Activated T-helper 2 cell treated with anti-CD3 and anti-CD28 coated beads, Interferon-gamma antibody, Interleukin-2, Interleukin-4, amounts not matched to agents 10 μg/mL and 5 μg/mL and 100 μg/mL, durations not matched to agents 14 hours and 24 hours and 36 hours (primary cell): Measurements from ENCODE around the gene NLRC3. TPM values are rescaled to one million over a fixed set of nuclear protein-coding genes. Genes with fewer than 3 reads are reported as not detected.

Source experiments
- DNase-seq: peaks from one replicate; pipeline ENCODE4 v3.0.0; 2021; ENCODE audit warnings: low spot score
- H3K27ac Mint-ChIP-seq: one replicate; pipeline ENCODE4 v1.8.0; 2021; ENCODE audit warnings: mixed read lengths
- H3K27me3 Mint-ChIP-seq: one replicate; pipeline ENCODE4 v1.8.0; 2021; ENCODE audit warnings: low read depth, mixed read lengths
- H3K36me3 Mint-ChIP-seq: one replicate; pipeline ENCODE4 v1.8.0; 2021; ENCODE audit warnings: low read depth, mixed read lengths
- H3K4me1 Mint-ChIP-seq: one replicate; pipeline ENCODE4 v1.8.0; 2021; ENCODE audit warnings: low read depth, mixed read lengths
- H3K4me3 Mint-ChIP-seq: one replicate; pipeline ENCODE4 v1.8.0; 2021; ENCODE audit warnings: low read depth, mild to moderate bottlenecking, moderate library complexity, mixed read lengths
- H3K9me3 Mint-ChIP-seq: one replicate; pipeline ENCODE4 v1.8.0; 2021; ENCODE audit warnings: mixed read lengths
- intact Hi-C: fragments of 100-400 bp; cut with micrococcal nuclease; formaldehyde crosslinking; loops from one replicate; pipeline ENCODE4 v1.15.1; 2023
- total RNA-seq: library from RNA; stranded (reverse); gene quantifications from 2 replicates; pipeline ENCODE4 v1.2.3, GENCODE V29; 2022

The NLRC3 gene
- total RNA-seq, 1 donor from 2014 or later: 29.6 TPM

DNA sequence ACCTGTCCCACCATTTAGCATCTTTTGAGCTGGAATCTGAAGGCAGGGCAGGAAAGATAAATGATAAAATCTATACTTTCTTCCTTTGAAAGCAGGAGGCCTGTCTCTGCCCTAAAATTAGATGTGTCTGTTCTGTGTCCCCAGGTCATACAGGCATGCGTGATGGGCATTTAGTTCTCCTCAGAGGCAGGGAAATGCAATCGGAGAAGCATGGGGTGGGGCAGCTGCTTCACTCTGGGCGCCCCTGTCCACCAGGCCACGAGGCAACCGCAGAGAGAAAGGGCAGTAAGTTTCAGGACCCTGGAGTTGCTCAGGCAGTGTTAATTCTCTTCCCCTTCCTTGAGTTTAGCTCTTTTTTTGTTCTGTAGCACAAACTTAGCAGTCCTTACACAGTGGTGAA is 51.3 kb downstream of the NLRC3 start:
- H3K36me3 Mint-ChIP-seq: peaks cover 29% of the 10 kb centered on the region
- intact Hi-C loops: no loop called here
- no peak overlapping the region for H3K4me3 Mint-ChIP-seq
- no peaks in the 10 kb centered on the region for H3K9me3 Mint-ChIP-seq
- H3K4me1 Mint-ChIP-seq: peaks cover 11% of the 10 kb centered on the region
- no peak overlapping the region for H3K27ac Mint-ChIP-seq
- H3K27me3 Mint-ChIP-seq: no peaks in the 10 kb centered on the region
- DNase-seq: no peak

DNA sequence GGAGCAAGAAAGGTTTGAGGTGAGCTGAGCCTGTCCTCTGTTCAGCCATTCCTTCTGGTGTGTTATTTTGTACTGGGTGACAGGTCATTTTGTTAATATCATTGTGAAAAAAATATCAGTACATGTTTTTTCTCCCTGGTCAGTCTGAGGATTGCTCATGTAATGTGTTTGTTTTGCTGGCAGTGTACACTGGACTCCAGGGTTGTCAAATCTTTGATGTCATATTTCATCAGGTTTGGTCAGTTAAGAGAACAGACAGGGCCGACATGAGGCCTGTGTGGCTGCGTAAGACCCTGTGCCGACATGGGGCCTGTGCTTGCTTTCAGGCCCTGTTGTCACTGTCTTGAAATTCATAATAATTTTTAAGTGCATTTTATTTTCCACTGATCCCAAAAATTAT is 53.9 kb downstream of the NLRC3 start:
- peaks cover 9% of the 10 kb centered on the region for H3K4me1 Mint-ChIP-seq
- no peak overlapping the region for H3K4me3 Mint-ChIP-seq
- H3K36me3 Mint-ChIP-seq: peaks cover 32% of the 10 kb centered on the region
- H3K27ac Mint-ChIP-seq: no peak overlapping the region
- DNase-seq: no peak
- H3K9me3 Mint-ChIP-seq: no peaks in the 10 kb centered on the region
- H3K27me3 Mint-ChIP-seq: no peaks in the 10 kb centered on the region
- intact Hi-C loops: no loop called here

DNA sequence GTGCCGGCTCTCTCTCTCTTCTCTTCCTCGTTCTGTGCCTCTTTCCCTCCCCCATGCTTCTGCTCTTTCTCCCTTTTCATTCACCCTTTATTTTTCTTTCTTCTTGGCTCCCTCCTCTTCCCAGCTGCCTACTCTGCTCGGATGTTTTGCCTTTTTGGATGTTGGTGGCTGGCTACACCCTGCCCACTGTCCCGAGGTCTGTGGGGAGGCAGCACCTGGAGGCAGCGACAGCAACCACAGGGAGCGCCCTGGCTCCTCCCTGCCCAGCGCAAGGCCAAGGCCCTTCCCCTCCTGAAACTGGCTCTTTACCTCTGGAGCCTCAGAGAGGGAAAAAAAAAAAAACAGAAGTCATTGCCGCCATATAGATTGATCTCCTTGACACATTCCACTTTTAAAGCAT is 56.4 kb downstream of the NLRC3 start:
- Mint-ChIP-seq H3K4me1 (peaks cover 2% of the 10 kb centered on the region), H3K27ac (no peak overlapping the region), H3K36me3 (peaks cover 39% of the 10 kb centered on the region), H3K9me3 (no peaks in the 10 kb centered on the region), H3K27me3 (no peaks in the 10 kb centered on the region), H3K4me3 (no peak overlapping the region)
- intact Hi-C loops: no loop called here
- no peak for DNase-seq

DNA sequence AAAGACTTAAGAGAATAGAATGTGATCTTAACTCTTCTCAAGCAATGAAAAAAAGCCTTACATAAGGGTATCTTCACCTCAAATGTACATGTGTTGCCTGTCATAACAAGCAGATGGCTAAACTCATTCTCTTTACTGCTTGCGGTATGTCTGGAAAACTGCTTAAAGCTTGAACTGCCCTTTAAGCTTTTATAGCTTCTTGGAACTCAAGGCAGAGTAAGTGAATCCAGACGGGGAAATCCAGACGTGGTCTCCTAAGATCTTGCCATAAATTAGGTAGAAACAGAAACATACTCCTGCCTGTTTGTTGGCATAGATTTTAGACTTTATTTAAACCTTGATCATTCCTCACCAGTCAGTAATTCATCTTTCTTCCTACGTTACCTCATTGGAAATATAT is 56.8 kb downstream of the NLRC3 start:
- H3K4me3 Mint-ChIP-seq: no peak overlapping the region
- H3K27me3 Mint-ChIP-seq: no peaks in the 10 kb centered on the region
- no peaks in the 10 kb centered on the region for H3K9me3 Mint-ChIP-seq
- no peaks in the 10 kb centered on the region for H3K4me1 Mint-ChIP-seq
- peaks cover 39% of the 10 kb centered on the region for H3K36me3 Mint-ChIP-seq
- no peak for DNase-seq
- intact Hi-C loops: no loop called here
- H3K27ac Mint-ChIP-seq: no peak overlapping the region

DNA sequence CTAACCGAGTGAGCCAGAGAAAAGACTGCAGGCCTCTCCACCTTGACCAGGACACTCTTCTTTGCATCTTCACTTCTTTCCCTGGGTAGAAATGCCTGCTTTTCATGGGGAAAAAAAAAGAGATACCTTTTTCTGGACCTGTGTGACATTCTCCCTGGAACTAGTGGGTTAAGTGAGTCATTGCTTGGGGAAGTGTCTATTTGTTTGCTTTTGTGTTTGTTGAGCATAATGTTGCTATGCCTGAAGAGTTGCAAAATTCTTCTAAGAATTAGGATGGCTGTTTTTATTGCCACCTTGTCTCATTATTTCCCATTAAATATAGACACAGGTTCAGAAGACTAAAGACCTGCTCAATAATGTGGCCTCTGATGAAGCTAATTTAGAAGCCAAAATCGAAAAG is 57.6 kb downstream of the NLRC3 start:
- DNase-seq: no peak
- Mint-ChIP-seq H3K9me3 (no peaks in the 10 kb centered on the region), H3K4me1 (peaks cover 1% of the 10 kb centered on the region), H3K27ac (no peak overlapping the region), H3K27me3 (no peaks in the 10 kb centered on the region), H3K36me3 (peaks cover 38% of the 10 kb centered on the region), H3K4me3 (no peak overlapping the region)
- intact Hi-C loops: no loop called here

DNA sequence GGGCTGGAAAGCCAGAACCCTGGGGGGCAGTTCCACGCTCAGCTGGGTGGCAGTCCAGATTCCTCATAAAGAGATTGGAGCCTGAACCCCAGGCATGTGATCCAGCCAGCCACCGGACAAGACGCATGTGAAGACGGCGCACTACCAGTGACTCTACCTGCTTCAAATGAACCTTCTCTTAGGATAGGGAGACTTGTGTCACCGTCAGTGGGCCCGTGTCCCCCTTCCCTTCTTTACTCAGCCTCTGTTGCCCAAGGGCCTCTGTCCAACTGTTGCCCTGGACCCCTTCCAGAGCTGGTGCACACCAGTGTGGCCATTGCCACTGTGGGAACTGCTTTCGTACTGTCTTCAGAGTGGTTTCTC is 58.2 kb downstream of the NLRC3 start:
- intact Hi-C loops: no loop called here
- Mint-ChIP-seq H3K4me3 (no peak overlapping the region), H3K27ac (no peak overlapping the region), H3K27me3 (no peaks in the 10 kb centered on the region), H3K4me1 (peaks cover 6% of the 10 kb centered on the region), H3K9me3 (no peaks in the 10 kb centered on the region), H3K36me3 (peaks cover 42% of the 10 kb centered on the region)
- DNase-seq: no peak

DNA sequence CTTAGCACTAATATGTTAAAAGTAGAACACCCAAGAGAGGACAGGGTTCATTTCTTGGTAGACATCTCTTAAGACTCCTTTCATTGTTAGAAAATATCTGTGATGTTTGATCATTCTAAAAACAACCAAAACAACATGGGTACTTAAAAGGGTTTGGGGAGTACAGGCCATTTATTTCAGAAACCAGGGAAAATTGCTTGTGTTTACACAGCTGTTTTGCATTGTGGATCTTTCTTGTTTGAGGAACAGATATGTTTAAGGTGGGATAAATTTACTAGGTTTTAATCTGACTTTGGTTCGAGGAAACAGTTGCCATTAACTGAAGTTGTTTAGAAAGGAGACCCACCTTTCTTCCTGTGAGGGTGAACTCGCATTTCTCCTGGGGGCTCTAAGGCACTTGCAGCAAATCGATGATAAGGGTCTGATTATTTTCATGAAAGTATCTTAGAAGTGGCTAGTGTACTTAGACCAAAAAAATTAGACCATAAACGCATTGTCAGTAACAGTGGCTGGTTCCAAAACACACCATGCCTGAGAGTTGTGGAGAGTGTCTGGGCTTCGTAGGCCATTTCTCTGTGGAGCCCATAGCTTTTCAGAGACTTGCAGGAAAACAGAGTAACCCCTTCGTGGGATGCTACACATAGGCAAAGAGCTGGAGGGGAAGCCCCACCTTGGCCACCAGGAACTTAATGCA is 58.8 kb downstream of the NLRC3 start:
- intact Hi-C loops: no loop called here
- DNase-seq: no peak
- Mint-ChIP-seq H3K4me3 (no peak overlapping the region), H3K4me1 (peaks cover 11% of the 10 kb centered on the region), H3K27me3 (no peaks in the 10 kb centered on the region), H3K36me3 (peaks cover 47% of the 10 kb centered on the region), H3K27ac (no peak overlapping the region), H3K9me3 (no peaks in the 10 kb centered on the region)

DNA sequence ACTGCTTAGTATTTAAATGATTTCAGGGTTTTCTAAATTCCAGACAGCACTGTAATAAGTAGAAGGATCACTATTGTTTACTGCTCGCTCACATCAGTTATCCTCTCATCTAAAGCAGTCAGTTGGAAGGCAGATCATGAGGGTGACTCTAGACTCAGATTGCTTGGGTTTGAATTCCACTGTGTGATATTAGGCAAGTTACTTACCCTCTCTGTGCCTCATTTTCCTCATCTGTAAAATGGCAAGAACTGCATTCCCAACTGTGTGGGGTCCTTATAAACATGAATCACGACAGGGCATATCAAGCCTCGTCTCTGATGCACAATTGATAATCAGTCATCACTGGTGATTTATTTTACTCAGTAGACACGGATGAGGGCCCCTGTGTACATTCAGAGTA is 61.3 kb downstream of the NLRC3 start:
- peaks cover 48% of the 10 kb centered on the region for H3K36me3 Mint-ChIP-seq

DNA sequence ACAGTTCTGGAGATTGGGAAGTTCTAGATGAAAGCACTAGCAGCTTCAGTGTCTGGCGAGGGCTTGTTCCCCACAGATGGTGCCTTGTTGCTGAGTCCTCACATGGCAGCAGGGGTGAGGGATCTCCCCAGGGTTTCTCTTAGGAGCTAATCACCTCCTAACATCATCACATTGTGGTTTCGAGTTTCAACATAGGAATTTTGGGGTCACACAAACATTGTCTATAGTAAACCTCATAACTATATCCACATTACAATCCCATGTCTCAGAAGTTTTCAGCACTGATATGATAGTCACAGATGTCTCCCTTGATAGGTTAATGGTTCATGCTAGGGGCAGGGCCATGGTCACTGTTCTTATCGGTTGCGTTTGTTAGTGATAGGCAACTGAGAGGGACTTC is 62.6 kb downstream of the NLRC3 start:
- DNase-seq: no peak
- Mint-ChIP-seq H3K27me3 (no peaks in the 10 kb centered on the region), H3K36me3 (peaks cover 49% of the 10 kb centered on the region), H3K27ac (no peak overlapping the region), H3K4me3 (no peak overlapping the region), H3K4me1 (peaks cover 21% of the 10 kb centered on the region), H3K9me3 (no peaks in the 10 kb centered on the region)
- intact Hi-C loops: no loop called here

More for the DNA sequence above, 61.3 kb downstream of the NLRC3 start:
- Mint-ChIP-seq H3K4me1 (peaks cover 15% of the 10 kb centered on the region), H3K27me3 (no peaks in the 10 kb centered on the region), H3K27ac (no peak overlapping the region), H3K4me3 (no peak overlapping the region), H3K9me3 (no peaks in the 10 kb centered on the region)
- intact Hi-C loops: no loop called here
- DNase-seq: no peak

DNA sequence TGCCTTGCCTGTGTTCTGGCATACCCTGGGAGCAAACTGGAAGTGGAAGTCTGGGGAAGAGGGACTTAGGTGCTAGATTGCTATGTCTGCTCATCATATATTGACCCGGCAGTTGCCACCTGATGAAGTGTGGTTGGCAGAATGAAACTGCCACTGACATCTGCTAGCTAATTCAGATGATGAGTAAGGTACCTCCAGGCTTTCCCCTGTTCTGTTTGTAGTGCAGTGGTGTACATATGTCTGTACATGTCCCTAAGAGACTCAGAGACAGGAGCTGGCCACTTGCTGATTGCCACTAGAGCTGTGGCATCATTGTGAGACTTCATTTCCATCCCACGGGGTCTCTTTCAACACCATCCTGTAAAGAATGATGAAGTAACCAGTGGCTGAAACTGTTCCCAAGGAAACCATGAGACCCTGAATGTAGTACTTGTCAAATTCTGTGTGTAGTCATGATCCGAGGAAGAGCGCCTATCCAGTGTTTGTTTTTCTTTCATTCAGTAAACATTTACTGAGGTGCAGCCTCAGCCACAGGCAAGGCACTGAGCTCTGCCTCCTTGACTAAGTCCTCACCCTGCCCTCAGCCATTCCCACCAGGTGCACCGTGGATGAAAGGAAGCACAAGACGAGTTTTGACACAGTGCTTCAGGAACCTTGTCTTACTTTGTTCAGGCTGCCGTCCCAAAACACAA is 63.2 kb downstream of the NLRC3 start:
- Mint-ChIP-seq H3K36me3 (peaks cover 51% of the 10 kb centered on the region), H3K27me3 (no peaks in the 10 kb centered on the region), H3K27ac (no peak overlapping the region), H3K4me3 (no peak overlapping the region), H3K4me1 (peaks cover 27% of the 10 kb centered on the region), H3K9me3 (no peaks in the 10 kb centered on the region)
- intact Hi-C loops: no loop called here
- DNase-seq: no peak

DNA sequence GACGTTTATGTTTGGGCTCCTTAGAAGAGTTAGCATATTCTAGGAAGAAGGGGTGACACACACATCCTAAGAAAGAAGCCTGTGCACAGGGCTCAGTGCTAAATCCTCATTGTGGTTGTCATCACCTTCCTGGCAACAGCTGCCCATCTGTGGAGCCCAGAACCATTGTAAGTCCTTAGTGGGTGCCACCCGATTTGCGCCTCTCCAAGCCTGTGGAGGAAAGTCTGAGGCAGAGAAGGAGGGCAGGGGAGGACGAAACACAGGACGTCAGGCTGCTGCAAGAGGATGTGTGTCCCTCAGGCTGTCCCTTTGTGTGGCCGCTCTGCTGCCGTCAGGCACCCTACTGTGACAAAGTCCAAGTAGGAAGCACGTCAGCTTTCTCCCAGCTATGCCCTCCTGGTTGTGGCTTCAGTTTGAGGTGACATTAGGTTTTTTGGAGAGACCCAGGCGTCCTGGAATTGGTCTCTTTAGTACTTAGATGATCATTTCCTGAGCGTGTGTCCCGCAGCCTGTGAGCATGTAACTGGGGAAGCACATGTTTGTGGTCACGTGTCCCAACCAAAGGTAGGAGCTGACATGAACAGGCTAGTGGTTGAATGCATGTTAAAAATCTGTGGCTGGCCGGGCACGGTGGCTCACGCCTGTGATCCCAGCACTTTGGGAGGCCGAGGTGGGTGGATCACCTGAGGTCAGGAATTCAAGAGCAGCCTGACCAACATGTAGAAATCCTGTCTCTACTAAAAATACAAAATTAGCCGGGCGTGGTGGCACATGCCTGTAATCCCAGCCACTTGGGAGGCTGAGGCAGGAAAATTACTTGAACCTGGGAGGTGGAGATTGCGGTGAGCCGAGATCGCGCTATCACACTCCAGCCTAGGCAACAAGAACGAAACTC is 65.7 kb downstream of the NLRC3 start:
- H3K9me3 Mint-ChIP-seq: no peaks in the 10 kb centered on the region
- no peak overlapping the region for H3K27ac Mint-ChIP-seq
- H3K4me3 Mint-ChIP-seq: no peak overlapping the region
- H3K4me1 Mint-ChIP-seq: peaks cover 38% of the 10 kb centered on the region
- intact Hi-C loops: no loop called here
- H3K36me3 Mint-ChIP-seq: peaks cover 55% of the 10 kb centered on the region
- H3K27me3 Mint-ChIP-seq: no peaks in the 10 kb centered on the region
- DNase-seq: no peak

DNA sequence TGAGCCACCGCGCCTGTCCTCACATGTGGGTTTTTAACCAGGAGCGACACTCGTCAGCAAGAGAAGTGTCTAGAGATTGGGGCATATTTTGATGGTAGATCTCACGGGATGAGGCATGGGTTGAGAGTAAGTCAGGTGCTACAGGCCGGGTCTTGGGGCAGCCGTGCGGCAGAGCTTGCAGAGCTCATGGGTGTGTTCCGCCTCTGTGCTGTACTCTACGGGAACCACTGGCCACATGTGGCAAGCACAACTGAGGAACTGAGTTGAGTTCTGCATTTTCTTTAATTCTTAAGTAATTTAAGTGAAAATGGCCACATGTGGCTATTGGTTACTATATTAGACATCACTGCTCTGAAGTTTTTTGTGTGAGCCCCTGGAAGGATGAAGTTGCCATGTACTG is 66.8 kb downstream of the NLRC3 start:
- peaks cover 59% of the 10 kb centered on the region for H3K36me3 Mint-ChIP-seq
- no peaks in the 10 kb centered on the region for H3K9me3 Mint-ChIP-seq
- no peak for DNase-seq
- intact Hi-C loops: no loop called here
- no peaks in the 10 kb centered on the region for H3K27me3 Mint-ChIP-seq
- no peak overlapping the region for H3K4me3 Mint-ChIP-seq
- peaks cover 47% of the 10 kb centered on the region for H3K4me1 Mint-ChIP-seq
- peak overlapping the region; percentile 24 for H3K27ac Mint-ChIP-seq

DNA sequence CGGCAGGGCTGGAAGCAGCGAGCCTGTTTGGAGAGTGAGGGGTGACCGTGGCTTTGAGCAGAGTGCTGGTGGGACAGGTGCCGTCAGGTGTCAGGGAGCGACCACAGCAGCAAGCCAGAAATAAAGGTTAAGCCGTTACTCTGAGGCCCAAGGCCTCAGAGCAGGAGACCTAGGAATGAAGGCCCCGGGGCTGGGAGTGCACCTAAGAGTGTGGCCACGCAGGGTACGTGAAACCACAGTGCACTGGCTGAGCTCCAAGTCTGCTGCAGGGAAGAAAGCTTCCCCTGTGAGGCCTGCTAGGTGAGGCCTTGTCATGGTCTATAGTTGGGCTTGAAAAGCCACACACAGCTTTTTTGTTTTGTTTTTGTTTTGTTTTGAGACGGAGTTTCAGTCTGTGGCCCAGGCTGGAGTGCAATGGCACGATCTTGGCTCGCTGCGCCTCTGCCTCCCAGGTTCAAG is 67.7 kb downstream of the NLRC3 start:
- no peak overlapping the region for H3K4me3 Mint-ChIP-seq
- peak; percentile 59 for DNase-seq
- H3K4me1 Mint-ChIP-seq: peaks cover 52% of the 10 kb centered on the region
- H3K36me3 Mint-ChIP-seq: peaks cover 58% of the 10 kb centered on the region
- intact Hi-C loops: loop anchor here (10.0 kb wide), 2 partner anchors 105 to 455 kb away; partner anchors contain the start of gene SLX4
- no peaks in the 10 kb centered on the region for H3K9me3 Mint-ChIP-seq
- no peaks in the 10 kb centered on the region for H3K27me3 Mint-ChIP-seq
- H3K27ac Mint-ChIP-seq: peak overlapping the region; percentile 74
